Dedifferentiated amniotic fluid mesenchymal stem cell (primary cell): Measurements from ENCODE around the gene MAMDC2.
A peak's percentile ranks its signal among the peaks of the same experiment; 100 is the strongest.

Experiments
- DNase-seq: peaks from one replicate; pipeline ENCODE4 v3.0.0-alpha.2; 2016; ENCODE audit errors: extremely low spot score

Gene MAMDC2

GRCh38 chr9:70043689-70044489, at the start of gene MAMDC2:
Gene MAMDC2, plus strand, starts transcription at chr9:70043848. Its CDS starts 350 bp downstream, at chr9:70044198.
- peak; percentile 22 for DNase-seq

- no peak for DNase-seq
Measured at GRCh38 chr9:69995846-69996245, 47.8 kb upstream of the MAMDC2 start.

- no peak for DNase-seq
Measured at GRCh38 chr9:69996967-69997366, 46.7 kb upstream of the MAMDC2 start.

- no peak for DNase-seq
Measured at GRCh38 chr9:69997524-69997923, 46.1 kb upstream of the MAMDC2 start.

- no peak for DNase-seq
Measured at GRCh38 chr9:69999315-69999714, 44.3 kb upstream of the MAMDC2 start.

- no peak for DNase-seq
Measured at GRCh38 chr9:70000469-70000868, 43.2 kb upstream of the MAMDC2 start.

GRCh38 chr9:70003901-70004714, 39.5 kb upstream of the MAMDC2 start:
- DNase-seq, result no peak

GRCh38 chr9:70006306-70006705, 37.3 kb upstream of the MAMDC2 start:
- no peak for DNase-seq

- DNase-seq, result no peak
Measured at GRCh38 chr9:70007831-70008230, 35.8 kb upstream of the MAMDC2 start.

- DNase-seq, result no peak
Measured at GRCh38 chr9:70010015-70010414, 33.6 kb upstream of the MAMDC2 start.

GRCh38 chr9:70011366-70011765, 32.3 kb upstream of the MAMDC2 start:
- DNase-seq, result no peak

GRCh38 chr9:70012569-70012968, 31.1 kb upstream of the MAMDC2 start:
- DNase-seq, result no peak

- DNase-seq, result peak; percentile 26
Measured at GRCh38 chr9:70013598-70014196, 30.0 kb upstream of the MAMDC2 start.

- no peak for DNase-seq
Measured at GRCh38 chr9:70015099-70015498, 28.5 kb upstream of the MAMDC2 start.

- no peak for DNase-seq
Measured at GRCh38 chr9:70020217-70020616, 23.4 kb upstream of the MAMDC2 start.

GRCh38 chr9:70020991-70021571, 22.6 kb upstream of the MAMDC2 start:
- DNase-seq, result peak; percentile 84

GRCh38 chr9:70028287-70028686, 15.4 kb upstream of the MAMDC2 start:
- no peak for DNase-seq

GRCh38 chr9:70030156-70030555, 13.5 kb upstream of the MAMDC2 start:
- DNase-seq, result no peak

- no peak for DNase-seq
Measured at GRCh38 chr9:70031141-70031545, 12.5 kb upstream of the MAMDC2 start.

GRCh38 chr9:70034271-70034711, 9.4 kb upstream of the MAMDC2 start:
- DNase-seq, result no peak

- DNase-seq, result no peak
Measured at GRCh38 chr9:70035691-70036090, 8.0 kb upstream of the MAMDC2 start.

- no peak for DNase-seq
Measured at GRCh38 chr9:70036641-70037040, 7.0 kb upstream of the MAMDC2 start.
